ENCODE measurements around the gene RHOBTB3.
A peak's percentile ranks its signal among the peaks of the same experiment; 100 is the strongest.

The RHOBTB3 gene

DNA sequence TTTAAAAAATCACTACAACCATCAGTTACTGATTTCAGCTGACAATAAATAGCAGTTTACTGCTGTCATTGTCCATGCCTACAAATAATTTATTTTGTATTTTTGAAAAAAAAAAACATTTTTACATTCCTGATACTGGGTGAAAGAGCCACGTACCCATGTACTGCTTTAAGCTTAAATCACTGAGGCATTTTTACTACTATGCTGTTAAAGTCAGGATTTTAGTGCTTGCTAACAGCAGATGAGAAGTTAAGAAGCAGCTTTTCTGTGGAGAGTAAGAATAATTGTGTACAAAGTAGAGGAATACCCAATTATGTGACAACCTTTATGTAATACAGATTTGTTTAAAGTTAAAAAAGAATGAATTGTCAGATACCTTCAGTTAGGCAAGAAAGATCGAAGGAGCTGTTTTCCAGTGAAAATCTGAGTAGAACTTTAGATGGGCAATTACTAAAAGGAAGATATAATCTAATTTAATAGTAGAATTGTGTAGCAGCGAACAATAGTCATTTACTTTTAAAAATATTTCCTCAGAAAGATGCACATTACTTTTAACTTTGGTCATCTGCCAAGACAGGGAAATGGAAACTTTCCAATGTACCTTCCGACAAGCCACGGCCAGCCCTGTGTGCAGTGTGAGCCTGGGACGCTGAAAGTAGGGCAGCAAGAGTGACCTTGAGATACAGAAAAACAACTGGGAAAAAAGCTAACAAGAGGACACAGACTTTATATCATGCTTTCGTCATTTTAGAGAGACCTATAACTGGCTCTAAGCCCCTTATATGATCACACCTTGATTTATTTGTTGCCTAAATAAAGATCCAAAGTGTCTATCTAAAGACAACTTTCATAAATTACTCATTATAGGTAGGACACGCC lies 39.9 kb downstream of the RHOBTB3 start:
- no peak for DNase-seq (ENCODE audit: low read depth)
- no peak overlapping the region for H3K4me3 ChIP-seq (ENCODE audit: low read depth, low read length)
- TF ChIP-seq, protein P1, sequence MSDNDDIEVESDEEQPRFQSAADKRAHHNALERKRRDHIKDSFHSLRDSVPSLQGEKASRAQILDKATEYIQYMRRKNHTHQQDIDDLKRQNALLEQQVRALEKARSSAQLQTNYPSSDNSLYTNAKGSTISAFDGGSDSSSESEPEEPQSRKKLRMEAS (IDR thresholded peaks at IDR 0.05; ENCODE audit: low read depth, low read length), result no peak
- TF ChIP-seq, protein P2, sequence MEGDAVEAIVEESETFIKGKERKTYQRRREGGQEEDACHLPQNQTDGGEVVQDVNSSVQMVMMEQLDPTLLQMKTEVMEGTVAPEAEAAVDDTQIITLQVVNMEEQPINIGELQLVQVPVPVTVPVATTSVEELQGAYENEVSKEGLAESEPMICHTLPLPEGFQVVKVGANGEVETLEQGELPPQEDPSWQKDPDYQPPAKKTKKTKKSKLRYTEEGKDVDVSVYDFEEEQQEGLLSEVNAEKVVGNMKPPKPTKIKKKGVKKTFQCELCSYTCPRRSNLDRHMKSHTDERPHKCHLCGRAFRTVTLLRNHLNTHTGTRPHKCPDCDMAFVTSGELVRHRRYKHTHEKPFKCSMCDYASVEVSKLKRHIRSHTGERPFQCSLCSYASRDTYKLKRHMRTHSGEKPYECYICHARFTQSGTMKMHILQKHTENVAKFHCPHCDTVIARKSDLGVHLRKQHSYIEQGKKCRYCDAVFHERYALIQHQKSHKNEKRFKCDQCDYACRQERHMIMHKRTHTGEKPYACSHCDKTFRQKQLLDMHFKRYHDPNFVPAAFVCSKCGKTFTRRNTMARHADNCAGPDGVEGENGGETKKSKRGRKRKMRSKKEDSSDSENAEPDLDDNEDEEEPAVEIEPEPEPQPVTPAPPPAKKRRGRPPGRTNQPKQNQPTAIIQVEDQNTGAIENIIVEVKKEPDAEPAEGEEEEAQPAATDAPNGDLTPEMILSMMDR (IDR thresholded peaks at IDR 0.05; ENCODE audit: low read depth, low read length), result no peak
- TF ChIP-seq POLR2A (IDR thresholded peaks at IDR 0.05; ENCODE audit: extremely low read depth, insufficient read length), result no peak
- TF ChIP-seq MYC (IDR thresholded peaks at IDR 0.05; ENCODE audit: low read depth, low read length), result no peak

DNA sequence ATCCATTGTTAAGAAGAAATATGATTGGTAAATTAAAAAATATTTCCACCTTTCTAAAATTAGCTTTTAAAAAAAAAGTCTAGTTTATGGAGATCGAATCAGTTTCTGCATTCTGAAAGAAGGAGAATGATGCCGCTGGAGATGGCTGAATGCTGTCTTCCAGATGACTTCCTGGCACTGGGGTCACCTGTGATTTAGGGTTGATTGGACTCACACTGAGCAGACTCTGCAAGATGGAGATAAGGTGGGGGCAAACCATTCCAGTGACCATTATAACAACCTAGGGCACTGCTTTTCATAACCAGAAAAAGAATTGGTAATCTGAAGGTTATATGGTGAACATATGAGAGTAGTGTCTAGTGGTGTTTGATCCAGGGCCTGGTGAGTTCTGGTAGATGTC lies 40.8 kb downstream of the RHOBTB3 start:
- no peak for TF ChIP-seq MYC (IDR thresholded peaks at IDR 0.05; ENCODE audit: low read depth, low read length)
- TF ChIP-seq, protein P2 (IDR thresholded peaks at IDR 0.05; ENCODE audit: low read depth, low read length), result no peak
- no peak for TF ChIP-seq POLR2A (IDR thresholded peaks at IDR 0.05; ENCODE audit: extremely low read depth, insufficient read length)
- TF ChIP-seq, protein P1 (IDR thresholded peaks at IDR 0.05; ENCODE audit: low read depth, low read length), result no peak
- DNase-seq (ENCODE audit: low read depth), result no peak
- H3K4me3 ChIP-seq (ENCODE audit: low read depth, low read length), result no peak overlapping the region

DNA sequence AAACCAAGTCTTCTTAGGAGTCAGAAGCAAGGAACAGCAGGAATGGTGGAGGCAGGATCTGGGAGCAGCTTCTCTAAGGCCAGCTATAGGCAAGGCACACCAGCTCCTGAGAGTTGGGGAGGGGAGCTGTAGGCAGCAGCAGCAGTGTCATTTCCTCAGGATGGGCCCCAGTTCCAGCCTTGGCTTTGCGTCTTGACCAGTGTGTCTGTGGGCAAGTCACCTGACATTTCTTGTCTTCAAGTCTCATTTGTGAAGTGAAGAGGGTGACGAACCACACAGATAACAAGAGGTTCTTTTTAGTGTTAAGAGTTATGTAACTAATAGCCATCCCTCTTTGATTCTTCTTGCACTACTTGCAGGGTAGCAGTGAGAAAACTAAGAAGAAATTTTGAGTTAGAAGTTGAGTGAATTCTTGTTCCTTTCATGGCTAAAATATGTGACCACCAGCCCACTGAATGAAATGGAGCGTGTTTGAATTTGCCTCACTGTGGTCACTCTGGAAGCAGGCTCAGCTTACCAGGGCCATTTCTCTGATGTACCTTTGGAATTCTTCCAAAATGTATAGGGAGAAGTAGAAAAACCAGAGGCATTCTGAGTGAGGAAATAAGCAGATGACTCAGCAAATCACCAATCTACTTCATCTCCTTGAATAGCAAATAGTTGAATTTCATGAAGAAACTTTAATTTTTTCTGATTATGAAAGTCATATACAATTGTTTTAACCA lies 42.4 kb downstream of the RHOBTB3 start:
- DNase-seq (ENCODE audit: low read depth), result peak; percentile 41
- TF ChIP-seq, protein P2 (IDR thresholded peaks at IDR 0.05; ENCODE audit: low read depth, low read length), result no peak
- TF ChIP-seq, protein P1 (IDR thresholded peaks at IDR 0.05; ENCODE audit: low read depth, low read length), result no peak
- TF ChIP-seq POLR2A (IDR thresholded peaks at IDR 0.05; ENCODE audit: extremely low read depth, insufficient read length) (no peak), MYC (IDR thresholded peaks at IDR 0.05; ENCODE audit: low read depth, low read length) (no peak)
- no peak overlapping the region for H3K4me3 ChIP-seq (ENCODE audit: low read depth, low read length)

DNA sequence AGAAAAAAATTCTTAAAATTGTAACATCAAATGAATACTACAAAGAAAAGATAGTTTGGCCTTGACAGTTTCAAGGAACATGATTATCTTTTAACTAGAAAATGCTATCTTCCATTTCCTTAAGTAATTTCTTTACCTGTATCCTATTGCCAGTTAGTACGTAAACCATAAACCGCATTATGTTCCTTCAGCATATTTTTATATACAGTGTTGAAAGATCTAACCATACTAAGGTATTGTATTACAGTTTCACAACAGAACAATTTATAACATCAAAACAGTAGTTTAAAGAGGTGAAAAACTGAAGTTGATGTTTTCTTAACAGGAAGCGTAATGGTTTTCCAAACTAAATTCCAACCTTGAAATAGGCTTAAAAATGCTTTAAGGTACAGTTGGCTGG lies 46.3 kb downstream of the RHOBTB3 start:
- DNase-seq (ENCODE audit: low read depth), result no peak
- no peak overlapping the region for H3K4me3 ChIP-seq (ENCODE audit: low read depth, low read length)
- TF ChIP-seq, protein P2 (IDR thresholded peaks at IDR 0.05; ENCODE audit: low read depth, low read length), result no peak
- TF ChIP-seq POLR2A (IDR thresholded peaks at IDR 0.05; ENCODE audit: extremely low read depth, insufficient read length) (no peak), MYC (IDR thresholded peaks at IDR 0.05; ENCODE audit: low read depth, low read length) (no peak)
- TF ChIP-seq, protein P1 (IDR thresholded peaks at IDR 0.05; ENCODE audit: low read depth, low read length), result no peak

DNA sequence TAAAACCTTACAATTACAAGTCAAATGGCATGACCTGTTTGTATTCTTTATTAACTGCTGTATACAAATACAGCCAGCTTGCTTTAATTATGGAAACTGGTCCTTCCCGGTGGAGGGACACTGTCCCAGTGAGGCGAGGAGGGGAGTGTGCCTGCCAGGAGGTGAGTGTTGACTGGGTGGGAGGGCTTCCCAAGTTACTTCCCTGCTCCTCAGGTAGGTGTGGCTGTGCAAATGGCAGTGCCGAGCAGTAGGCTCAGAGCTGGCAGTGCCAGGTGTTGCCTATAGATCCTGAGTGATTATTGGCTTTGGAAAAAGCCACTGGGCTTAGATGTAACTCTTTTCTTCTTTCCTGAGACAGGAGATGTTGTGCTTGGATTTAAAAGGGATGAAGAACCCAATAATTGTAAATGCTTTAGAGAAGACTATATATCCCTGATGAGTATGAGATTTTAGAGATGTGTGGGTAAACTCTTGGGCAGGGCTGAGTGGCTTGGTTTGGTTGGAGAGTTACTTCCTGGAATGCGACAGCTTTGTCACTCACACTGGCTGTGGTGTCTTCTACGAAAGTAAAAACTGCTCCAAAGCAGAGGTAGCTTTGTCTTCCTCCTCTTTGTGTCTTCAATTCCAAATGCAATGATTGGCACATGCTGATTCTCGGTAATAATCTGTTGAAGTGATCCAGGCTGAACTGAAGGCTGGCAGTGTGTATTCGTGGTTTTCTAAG lies 47.7 kb downstream of the RHOBTB3 start:
- DNase-seq (ENCODE audit: low read depth), result no peak

More for the DNA sequence above, 47.7 kb downstream of the RHOBTB3 start:
- TF ChIP-seq, protein P2 (IDR thresholded peaks at IDR 0.05; ENCODE audit: low read depth, low read length), result no peak
- TF ChIP-seq POLR2A (IDR thresholded peaks at IDR 0.05; ENCODE audit: extremely low read depth, insufficient read length) (no peak), MYC (IDR thresholded peaks at IDR 0.05; ENCODE audit: low read depth, low read length) (no peak)
- TF ChIP-seq, protein P1 (IDR thresholded peaks at IDR 0.05; ENCODE audit: low read depth, low read length), result no peak
- no peak overlapping the region for H3K4me3 ChIP-seq (ENCODE audit: low read depth, low read length)

All from NB4 (cell line).